ENCODE measurements around the gene ARFIP2. TPM values are rescaled to one million over a fixed set of nuclear protein-coding genes. Genes with fewer than 3 reads are reported as not detected.

Gene ARFIP2
- total and polyA plus RNA-seq, 2 experiments from 2014 or later = 90.1 to 108 TPM

- Histone ChIP-seq H3K4me1 (ENCODE audit: insufficient read depth) (peaks cover 30% of the 10 kb centered on the region), H3K79me2 (peaks cover 35% of the 10 kb centered on the region), H3K27ac (peak overlapping the region; percentile 94), H3K4me2 (no peak overlapping the region), H3K36me3 (replicated peaks; ENCODE audit: insufficient read depth, low read depth) (no peaks in the 10 kb centered on the region), H2AFZ (no peak overlapping the region), H3K27me3 (no peaks in the 10 kb centered on the region), H3K9me3 (ENCODE audit: low read depth) (no peaks in the 10 kb centered on the region), H3K4me3 (no peak overlapping the region), H4K20me1 (ENCODE audit: insufficient read depth, poor library complexity, severe bottlenecking) (no peaks in the 10 kb centered on the region), H3K9me2 (replicated peaks; ENCODE audit: insufficient read depth) (no peaks in the 10 kb centered on the region)
- 92% methylated on average over 4 of the region's 4 CpGs for WGBS (ENCODE audit: low lambda C conversion rate, missing lambda C conversion rate)
- DNase-seq (ENCODE audit: low spot score) = no peak
- no peak for TF ChIP-seq CTCF (IDR thresholded peaks at IDR 0.05; ENCODE audit: poor library complexity)
- no peak for TF ChIP-seq EZH2phosphoT487 (IDR thresholded peaks at IDR 0.05; ENCODE audit: low read depth, severe bottlenecking, unreplicated experiment)
- no peak for TF ChIP-seq EZH2 (IDR thresholded peaks at IDR 0.05; ENCODE audit: borderline replicate concordance)
Observed at GRCh38 chr11:6476571-6476970, 4.6 kb downstream of the ARFIP2 start.

- no peaks in the 10 kb centered on the region for H3K27me3 ChIP-seq
- no peak overlapping the region for H2AFZ ChIP-seq
- WGBS (ENCODE audit: low lambda C conversion rate, missing lambda C conversion rate) = 75% methylated on average over 5 of the region's 5 CpGs
- no peak for TF ChIP-seq EZH2 (IDR thresholded peaks at IDR 0.05; ENCODE audit: borderline replicate concordance)
- TF ChIP-seq EZH2phosphoT487 (IDR thresholded peaks at IDR 0.05; ENCODE audit: low read depth, severe bottlenecking, unreplicated experiment) = no peak
- no peak for TF ChIP-seq CTCF (IDR thresholded peaks at IDR 0.05; ENCODE audit: poor library complexity)
- H3K79me2 ChIP-seq = peaks cover 41% of the 10 kb centered on the region
- no peaks in the 10 kb centered on the region for H4K20me1 ChIP-seq (ENCODE audit: insufficient read depth, poor library complexity, severe bottlenecking)
- H3K9me3 ChIP-seq (ENCODE audit: low read depth) = no peaks in the 10 kb centered on the region
- H3K27ac ChIP-seq = peak overlapping the region; percentile 94
- no peak overlapping the region for H3K4me3 ChIP-seq
- H3K9me2 ChIP-seq (replicated peaks; ENCODE audit: insufficient read depth) = no peaks in the 10 kb centered on the region
- H3K4me2 ChIP-seq = no peak overlapping the region
- no peaks in the 10 kb centered on the region for H3K36me3 ChIP-seq (replicated peaks; ENCODE audit: insufficient read depth, low read depth)
- H3K4me1 ChIP-seq (ENCODE audit: insufficient read depth) = peaks cover 30% of the 10 kb centered on the region
- no peak for DNase-seq (ENCODE audit: low spot score)
Observed at GRCh38 chr11:6475936-6476335, 5.2 kb downstream of the ARFIP2 start.

- peak overlapping the region; percentile 89 for H3K4me2 ChIP-seq
- H3K9me2 ChIP-seq (replicated peaks; ENCODE audit: insufficient read depth) = no peaks in the 10 kb centered on the region
- WGBS (ENCODE audit: low lambda C conversion rate, missing lambda C conversion rate) = 79% methylated on average over 3 of the region's 3 CpGs
- H2AFZ ChIP-seq = peak overlapping the region; percentile 40
- no peak for DNase-seq (ENCODE audit: low spot score)
- TF ChIP-seq CTCF (IDR thresholded peaks at IDR 0.05; ENCODE audit: poor library complexity) (no peak), EZH2phosphoT487 (IDR thresholded peaks at IDR 0.05; ENCODE audit: low read depth, severe bottlenecking, unreplicated experiment) (no peak), EZH2 (IDR thresholded peaks at IDR 0.05; ENCODE audit: borderline replicate concordance) (no peak)
- peaks cover 41% of the 10 kb centered on the region for H3K79me2 ChIP-seq
- H3K27ac ChIP-seq = peak overlapping the region; percentile 94
- no peaks in the 10 kb centered on the region for H3K27me3 ChIP-seq
- no peaks in the 10 kb centered on the region for H3K36me3 ChIP-seq (replicated peaks; ENCODE audit: insufficient read depth, low read depth)
- H4K20me1 ChIP-seq (ENCODE audit: insufficient read depth, poor library complexity, severe bottlenecking) = no peaks in the 10 kb centered on the region
- peak overlapping the region; percentile 18 for H3K4me3 ChIP-seq
- H3K4me1 ChIP-seq (ENCODE audit: insufficient read depth) = peaks cover 26% of the 10 kb centered on the region
- no peaks in the 10 kb centered on the region for H3K9me3 ChIP-seq (ENCODE audit: low read depth)
Observed at GRCh38 chr11:6474806-6475500, 6.2 kb downstream of the ARFIP2 start.

Data from hepatocyte (in vitro differentiated cells).